Body of pancreas (tissue), 4 donors: Measurements from ENCODE around the gene AQR.

Experiments
- CTCF ChIP-seq, 7 experiments: fragments of 450-650 bp in 4 of 7; fragments of 200-600 bp in 3 of 7; sonication (generic) in 3 of 7; IDR thresholded peaks; one replicate each; pipeline ENCODE4 v1.5.1; 2016 to 2019; ENCODE audit warnings: antibody characterized with exemption in 7 of 7
- POLR2A ChIP-seq, 3 donors: fragments of 450-650 bp; IDR thresholded peaks; one replicate each; pipeline ENCODE4 v1.6.1; 2016; ENCODE audit warnings: antibody characterized with exemption in 3 of 3, mild to moderate bottlenecking in 2 of 3

GRCh38 chr15:34855893-34856292 lies 113.6 kb downstream of the AQR start:
- no peak for TF ChIP-seq CTCF (IDR thresholded peaks at IDR 0.05)
- no peak for TF ChIP-seq POLR2A (IDR thresholded peaks at IDR 0.05)
